GM12865 (cell line): ENCODE measurements around the gene JMJD6.
"Not testable (repeated sequence)": the region's sequence is repeated elsewhere in the genome, so short reads cannot be mapped to it uniquely, and the experiment has no call there.

Experiments used
- DNase-seq: peaks from one replicate; pipeline ENCODE4 v3.0.0; 2010; ENCODE audit warnings: low read depth
- H3K4me3 ChIP-seq: 2 replicates; pipeline ENCODE4 v1.5.1; 2011; ENCODE audit warnings: mild to moderate bottlenecking, low read depth, low read length, control low read depth
- TF ChIP-seq, protein P1 (sequence below): IDR thresholded peaks from 2 replicates; pipeline ENCODE4 v1.5.1; 2011; ENCODE audit warnings: low read length, control low read depth, low read depth, inconsistent platforms; ENCODE audit not compliant: insufficient read depth; ENCODE audit errors: missing control alignments

JMJD6 gene

DNA sequence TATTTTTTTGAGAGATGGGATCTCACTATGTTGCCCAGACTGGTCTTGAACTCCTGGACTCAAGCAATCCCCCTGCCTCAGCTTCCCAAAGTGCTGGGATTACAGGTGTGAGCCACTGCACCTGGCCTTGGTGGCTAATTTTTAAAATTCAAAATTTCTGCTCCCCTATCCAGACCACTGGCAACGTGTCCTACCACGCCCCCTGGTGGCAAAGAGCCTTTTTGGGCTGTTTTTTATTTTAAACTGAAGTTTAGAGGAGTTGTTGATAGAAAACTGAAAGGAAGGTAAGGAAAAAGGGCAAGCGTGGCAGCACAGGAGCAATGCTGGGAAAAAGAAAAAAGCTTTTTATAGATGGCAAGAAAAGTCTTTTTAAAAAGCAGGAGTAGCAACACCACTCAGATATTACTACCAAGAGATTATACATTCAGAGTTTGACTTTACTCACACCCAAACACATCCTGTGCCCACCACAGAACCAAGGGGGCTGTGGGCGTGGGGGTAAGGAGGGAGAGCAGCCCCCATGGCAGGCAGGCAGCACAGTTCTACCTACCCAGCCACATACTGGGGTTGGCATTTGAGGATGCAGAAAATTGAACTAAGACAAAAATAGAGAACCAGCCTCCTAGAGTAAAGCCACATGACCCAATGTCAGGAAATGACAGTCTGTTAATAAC lies 11.4 kb downstream of the JMJD6 start:
- TF ChIP-seq, protein P1, sequence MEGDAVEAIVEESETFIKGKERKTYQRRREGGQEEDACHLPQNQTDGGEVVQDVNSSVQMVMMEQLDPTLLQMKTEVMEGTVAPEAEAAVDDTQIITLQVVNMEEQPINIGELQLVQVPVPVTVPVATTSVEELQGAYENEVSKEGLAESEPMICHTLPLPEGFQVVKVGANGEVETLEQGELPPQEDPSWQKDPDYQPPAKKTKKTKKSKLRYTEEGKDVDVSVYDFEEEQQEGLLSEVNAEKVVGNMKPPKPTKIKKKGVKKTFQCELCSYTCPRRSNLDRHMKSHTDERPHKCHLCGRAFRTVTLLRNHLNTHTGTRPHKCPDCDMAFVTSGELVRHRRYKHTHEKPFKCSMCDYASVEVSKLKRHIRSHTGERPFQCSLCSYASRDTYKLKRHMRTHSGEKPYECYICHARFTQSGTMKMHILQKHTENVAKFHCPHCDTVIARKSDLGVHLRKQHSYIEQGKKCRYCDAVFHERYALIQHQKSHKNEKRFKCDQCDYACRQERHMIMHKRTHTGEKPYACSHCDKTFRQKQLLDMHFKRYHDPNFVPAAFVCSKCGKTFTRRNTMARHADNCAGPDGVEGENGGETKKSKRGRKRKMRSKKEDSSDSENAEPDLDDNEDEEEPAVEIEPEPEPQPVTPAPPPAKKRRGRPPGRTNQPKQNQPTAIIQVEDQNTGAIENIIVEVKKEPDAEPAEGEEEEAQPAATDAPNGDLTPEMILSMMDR, result peak; percentile 66
- no peak overlapping the region for H3K4me3 ChIP-seq
- peak; percentile 64 for DNase-seq

DNA sequence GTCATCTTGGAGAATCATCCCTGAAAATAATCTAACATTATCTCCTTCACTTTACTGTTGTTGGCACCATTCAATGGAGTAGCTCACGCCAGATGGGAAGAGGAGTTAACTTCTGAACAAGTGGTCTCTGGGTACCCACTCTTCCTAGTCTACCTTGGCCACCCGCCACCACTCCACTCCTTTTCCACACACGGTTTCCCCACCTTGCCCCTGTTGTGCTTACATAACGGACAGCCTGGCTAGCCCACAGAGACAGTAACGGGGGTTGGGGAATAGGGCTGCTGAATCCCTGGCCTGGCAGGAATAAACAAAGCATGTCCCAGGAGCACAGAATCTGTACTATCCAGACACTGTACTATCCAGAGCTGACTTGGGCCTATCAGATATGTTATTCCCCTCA lies 12.1 kb downstream of the JMJD6 start:
- TF ChIP-seq, protein P1, result no peak
- no peak overlapping the region for H3K4me3 ChIP-seq
- no peak for DNase-seq

DNA sequence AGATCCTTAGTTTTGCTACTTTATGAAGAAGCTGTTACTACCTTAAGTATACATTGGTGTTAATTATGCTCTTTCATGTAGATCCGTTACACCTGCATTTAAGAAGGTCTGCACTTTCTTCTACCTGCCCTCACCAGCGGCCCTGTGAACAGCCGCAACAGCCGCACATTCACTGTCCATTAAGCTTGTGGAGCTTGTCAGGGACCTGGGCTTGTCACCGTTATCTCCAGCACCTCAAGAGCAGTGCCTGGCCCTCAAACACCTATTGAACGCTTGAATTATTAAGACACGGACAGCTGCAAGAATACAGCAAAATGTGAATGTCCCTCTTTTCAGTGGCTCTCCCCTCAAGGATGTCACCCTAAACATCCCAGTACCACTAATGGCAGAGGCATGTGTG lies 12.6 kb downstream of the JMJD6 start:
- TF ChIP-seq, protein P1, result no peak
- no peak for DNase-seq
- no peak overlapping the region for H3K4me3 ChIP-seq

DNA sequence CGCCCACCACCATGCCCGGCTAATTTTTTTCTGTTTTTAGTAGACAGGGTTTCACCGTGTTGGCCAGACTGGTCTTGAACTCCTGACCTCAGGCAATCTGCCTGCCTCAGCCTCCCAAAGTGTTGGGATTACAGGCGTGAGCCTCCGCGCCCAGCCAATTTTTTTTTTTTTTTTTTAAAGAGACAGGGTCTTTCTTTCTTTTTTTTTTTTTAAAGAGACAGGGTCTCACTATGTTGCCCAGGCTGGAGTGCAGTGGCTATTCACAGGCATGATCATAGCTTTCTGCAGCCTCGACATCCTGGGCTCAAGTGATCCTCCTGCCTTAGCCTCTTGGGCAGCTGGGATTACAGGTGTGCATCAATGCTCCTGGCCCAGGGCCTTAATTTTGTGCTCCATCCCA lies 14.1 kb downstream of the JMJD6 start:
- not testable (repeated sequence) for H3K4me3 ChIP-seq, DNase-seq

DNA sequence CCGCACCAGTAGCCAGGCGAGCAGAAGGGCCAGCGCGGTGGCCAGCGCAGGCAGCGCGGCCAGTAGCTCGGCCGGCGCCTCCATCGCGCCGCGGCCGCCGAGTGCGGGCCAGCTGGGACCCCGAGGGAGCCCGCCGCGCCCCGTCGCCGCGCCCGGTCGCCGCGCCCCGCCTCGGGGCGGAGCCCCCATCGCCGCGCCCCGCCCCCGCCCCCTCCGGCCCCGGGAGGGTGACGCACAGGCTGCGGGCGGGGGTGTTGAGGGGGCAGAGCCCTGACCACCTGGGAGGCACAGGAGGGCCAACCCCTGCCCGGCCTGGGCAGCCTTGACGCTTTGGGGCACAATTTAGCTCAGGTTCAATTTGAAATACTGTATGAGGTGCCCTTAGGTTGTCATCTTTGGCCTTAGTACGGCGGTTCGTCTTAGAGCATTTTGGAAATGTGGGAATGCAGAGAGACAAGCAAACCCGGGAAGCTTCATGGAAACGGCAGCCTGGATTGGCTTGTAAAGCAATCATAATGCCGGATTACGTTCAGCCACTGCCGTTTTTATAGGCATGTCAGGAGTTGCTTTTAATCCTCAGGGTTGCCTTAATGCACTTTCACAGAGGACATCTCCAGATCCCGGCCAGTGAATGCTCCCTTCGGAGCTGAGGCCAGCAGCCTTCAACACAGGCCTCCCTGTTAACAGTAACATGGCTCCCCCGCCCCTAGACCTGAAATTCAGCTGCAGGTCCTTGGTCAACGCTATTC lies 15.4 kb downstream of the JMJD6 start, which contains the start of gene MXRA7:
Gene MXRA7 (minus strand): TSS at position 103 of the 749 bp plus-strand sequence. CDS start 19 bp downstream, at position 84.
- TF ChIP-seq, protein P1, result no peak
- peak; percentile 39 for DNase-seq
- peak within 1 kb of the TSS; percentile 34 for H3K4me3 ChIP-seq

DNA sequence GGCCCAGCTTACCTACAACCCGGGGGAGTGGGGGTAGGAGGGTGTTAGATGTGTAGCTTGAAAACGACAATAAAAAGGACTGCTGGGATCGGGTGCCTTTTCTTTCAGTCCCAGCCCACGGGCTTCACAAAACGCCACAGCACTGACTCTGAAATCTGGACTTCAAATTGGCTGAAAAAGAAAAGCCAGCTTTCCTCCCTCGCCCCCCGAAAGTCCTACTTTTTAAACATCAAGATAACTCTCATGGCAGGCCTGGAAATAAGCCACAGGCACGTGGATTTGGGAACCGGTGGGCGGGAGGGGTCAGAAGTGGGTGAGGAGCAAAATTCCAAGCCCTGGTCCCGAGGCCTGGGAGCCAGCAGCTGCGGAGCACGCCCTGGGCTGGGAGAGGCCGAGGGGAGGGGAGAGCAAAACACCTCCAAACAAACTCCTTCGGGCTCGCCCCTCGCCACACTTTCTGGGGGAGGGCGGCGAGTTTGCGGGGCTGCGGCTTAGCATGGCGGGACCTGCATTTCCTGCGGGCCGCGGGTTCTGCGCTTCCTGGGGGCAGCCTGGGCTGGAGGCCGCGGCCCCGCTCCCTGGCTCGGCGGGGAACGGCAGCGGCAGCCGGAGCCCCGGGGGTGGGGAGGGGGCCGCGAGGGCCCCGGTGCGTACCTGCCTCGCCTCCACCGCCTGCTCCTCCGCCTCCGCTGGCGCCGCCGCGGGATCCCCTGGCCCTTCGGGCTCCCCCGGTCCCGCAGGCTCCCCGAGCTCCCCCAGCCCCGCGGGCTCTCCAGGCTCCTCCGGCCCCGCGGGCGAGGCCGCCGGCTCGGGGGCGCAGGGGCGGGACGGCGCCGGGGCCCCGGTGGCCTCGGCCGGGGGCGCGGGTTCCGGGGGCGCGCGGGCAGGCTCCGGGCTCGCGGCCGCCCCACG lies 16.2 kb downstream of the JMJD6 start:
- H3K4me3 ChIP-seq, DNase-seq: not testable (repeated sequence)

DNA sequence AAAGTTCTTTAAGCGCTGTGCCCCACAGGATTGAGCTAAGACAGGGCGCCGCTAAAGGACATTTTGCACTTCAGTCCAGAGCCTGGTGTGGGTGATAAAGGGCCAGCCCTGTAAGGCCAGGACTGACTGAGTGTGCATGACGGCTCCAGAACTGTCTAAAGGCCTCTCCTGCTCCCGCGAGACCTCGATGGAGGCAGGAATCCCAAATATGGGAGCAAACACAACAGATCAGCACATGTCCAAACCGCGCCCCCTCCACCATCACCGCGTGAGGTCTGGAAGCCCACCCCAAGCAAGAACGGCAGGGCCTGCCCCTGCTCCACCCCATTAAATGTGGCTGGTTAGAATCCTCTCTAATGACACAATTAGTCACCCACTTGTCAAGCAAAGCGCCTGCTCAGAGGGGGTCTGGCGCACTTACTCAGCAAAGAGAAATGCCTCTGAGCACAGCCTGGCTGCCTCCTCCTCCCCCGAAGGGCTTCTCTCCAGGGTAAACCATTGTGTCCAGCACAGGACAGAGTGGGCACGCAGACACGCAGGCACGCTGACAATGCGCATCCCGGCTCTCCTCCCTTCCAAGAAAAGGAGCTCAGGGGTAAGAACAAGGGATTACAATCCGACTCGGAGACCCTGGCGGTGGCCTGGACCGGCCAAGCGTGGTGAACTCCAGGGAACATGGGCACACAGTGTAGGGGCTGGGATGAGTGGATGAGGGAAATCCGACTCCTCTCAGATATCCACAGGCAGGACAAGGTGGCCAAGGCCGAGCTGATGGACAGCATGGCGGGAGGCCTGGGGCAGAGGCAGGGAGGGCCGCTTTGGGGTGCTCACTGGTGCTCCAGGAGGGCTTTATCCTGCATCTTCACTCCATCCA lies 17.1 kb downstream of the JMJD6 start:
- H3K4me3 ChIP-seq, result no peak overlapping the region
- TF ChIP-seq, protein P1, result no peak
- DNase-seq, result no peak
